Measurements from ENCODE around the gene METTL16. TPM values are rescaled to one million over a fixed set of nuclear protein-coding genes. Genes with fewer than 3 reads are reported as not detected.

METTL16 gene
- total and polyA plus RNA-seq, 7 donors, result 6.5 to 33.2 (median 18.3) TPM

- no peak overlapping the region for H3K4me3 ChIP-seq
- intact Hi-C loops (cut with DNase I), result no loop called here
- no peak overlapping the region for H3K27ac ChIP-seq
- TF ChIP-seq EP300 (IDR thresholded peaks at IDR 0.05) (no peak), CTCF (IDR thresholded peaks at IDR 0.05) (no peak), POLR2AphosphoS5 (IDR thresholded peaks at IDR 0.05) (no peak), POLR2A (IDR thresholded peaks at IDR 0.05) (no peak)
- H3K27me3 ChIP-seq, result no peaks in the 10 kb centered on the region
- DNase-seq, result no peak
- 96 to 97% methylated on average over 14 of the region's 14 CpGs for WGBS, 2 donors
- peaks cover 4 to 64% (median 23%) of the 10 kb centered on the region in 4 donors for H3K36me3 ChIP-seq
- no peaks in the 10 kb centered on the region for H3K4me1 ChIP-seq
- H3K9me3 ChIP-seq, result no peaks in the 10 kb centered on the region
Measured at GRCh38 chr17:2475056-2475455, 36.6 kb downstream of the METTL16 start.

- WGBS, 2 donors, result 91 to 95% methylated on average over 9 of the region's 9 CpGs
Measured at GRCh38 chr17:2474371-2474770, 37.3 kb downstream of the METTL16 start.

GRCh38 chr17:2468270-2468669 lies 43.4 kb downstream of the METTL16 start:
- DNase-seq, result no peak
- H3K9me3 ChIP-seq, result no peaks in the 10 kb centered on the region

More at GRCh38 chr17:2474371-2474770, 37.3 kb downstream of the METTL16 start:
- Histone ChIP-seq H3K4me3 (no peak overlapping the region), H3K27me3 (no peaks in the 10 kb centered on the region), H3K9me3 (no peaks in the 10 kb centered on the region), H3K36me3 (peaks cover 4 to 66% (median 23%) of the 10 kb centered on the region in 4 donors), H3K4me1 (no peaks in the 10 kb centered on the region), H3K27ac (no peak overlapping the region)
- no peak for DNase-seq
- intact Hi-C loops (cut with DNase I), result no loop called here
- TF ChIP-seq CTCF (IDR thresholded peaks at IDR 0.05) (no peak), POLR2AphosphoS5 (IDR thresholded peaks at IDR 0.05) (no peak), EP300 (IDR thresholded peaks at IDR 0.05) (no peak), POLR2A (IDR thresholded peaks at IDR 0.05) (no peak)

GRCh38 chr17:2466931-2467330 lies 44.8 kb downstream of the METTL16 start:
- Histone ChIP-seq H3K27ac (no peak overlapping the region), H3K36me3 (peaks cover 7 to 71% (median 37%) of the 10 kb centered on the region in 4 donors), H3K27me3 (no peaks in the 10 kb centered on the region), H3K9me3 (no peaks in the 10 kb centered on the region), H3K4me3 (no peak overlapping the region), H3K4me1 (no peaks in the 10 kb centered on the region)
- no peak for DNase-seq
- intact Hi-C loops (cut with DNase I), result no loop called here
- TF ChIP-seq POLR2A (IDR thresholded peaks at IDR 0.05) (no peak), EP300 (IDR thresholded peaks at IDR 0.05) (no peak), CTCF (IDR thresholded peaks at IDR 0.05) (no peak), POLR2AphosphoS5 (IDR thresholded peaks at IDR 0.05) (no peak)
- 87 to 89% methylated on average over 12 of the region's 12 CpGs for WGBS, 2 donors

More at GRCh38 chr17:2468270-2468669, 43.4 kb downstream of the METTL16 start:
- Histone ChIP-seq H3K36me3 (peaks cover 7 to 71% (median 27%) of the 10 kb centered on the region in 4 donors), H3K27me3 (no peaks in the 10 kb centered on the region), H3K4me1 (no peaks in the 10 kb centered on the region), H3K4me3 (no peak overlapping the region), H3K27ac (no peak overlapping the region)
- TF ChIP-seq POLR2AphosphoS5 (IDR thresholded peaks at IDR 0.05) (no peak), POLR2A (IDR thresholded peaks at IDR 0.05) (no peak), CTCF (IDR thresholded peaks at IDR 0.05) (no peak), EP300 (IDR thresholded peaks at IDR 0.05) (no peak)
- intact Hi-C loops (cut with DNase I), result no loop called here
- 85 to 86% methylated on average over 4 of the region's 4 CpGs for WGBS, 2 donors

GRCh38 chr17:2462481-2462880 lies 49.2 kb downstream of the METTL16 start:
- Histone ChIP-seq H3K4me1 (peaks cover 0 to 10% (median 6%) of the 10 kb centered on the region in 4 donors), H3K9me3 (no peaks in the 10 kb centered on the region), H3K27ac (no peak overlapping the region), H3K27me3 (no peaks in the 10 kb centered on the region), H3K36me3 (peaks cover 7 to 50% (median 22%) of the 10 kb centered on the region in 4 donors), H3K4me3 (no peak overlapping the region)
- 89 to 97% methylated on average over 8 of the region's 8 CpGs for WGBS, 2 donors
- intact Hi-C loops (cut with DNase I), result no loop called here
- DNase-seq, result no peak
- TF ChIP-seq POLR2AphosphoS5 (IDR thresholded peaks at IDR 0.05) (no peak), CTCF (IDR thresholded peaks at IDR 0.05) (no peak), POLR2A (IDR thresholded peaks at IDR 0.05) (no peak), EP300 (IDR thresholded peaks at IDR 0.05) (no peak)
